Cardiac fibroblast (primary cell): ENCODE measurements around the gene GLG1.
A peak's percentile ranks its signal among the peaks of the same experiment; 100 is the strongest.
"Not testable (repeated sequence)": the region's sequence is repeated elsewhere in the genome, so short reads cannot be mapped to it uniquely, and the experiment has no call there.

ENCODE experiments used
- DNase-seq, 2 donors: peaks; one replicate each; pipeline versions ENCODE4 v3.0.0 to v3.0.0-alpha.2; 2010; ENCODE audit warnings: low read depth in 2 of 2
- H3K4me3 ChIP-seq, 2 donors: replicated peaks in 1 of 2; 1 replicate in 1 of 2; 2 replicates in 1 of 2; pipeline ENCODE4 v1.5.1; 2011; ENCODE audit warnings: low read depth in 2 of 2, low read length in 2 of 2, mild to moderate bottlenecking in 2 of 2, moderate library complexity in 1 of 2
- CTCF ChIP-seq: IDR thresholded peaks from one replicate; pipeline ENCODE4 v1.5.1; 2011; ENCODE audit warnings: low read depth, mild to moderate bottlenecking, low read length, inconsistent platforms

GLG1 gene

GRCh38 chr16:74447578-74447977, 159.3 kb downstream of the GLG1 start:
- no peak for DNase-seq
- no peak for TF ChIP-seq CTCF
- H3K4me3 ChIP-seq: no peak overlapping the region

GRCh38 chr16:74446866-74447265, 160.0 kb downstream of the GLG1 start:
- no peak for DNase-seq
- no peak overlapping the region for H3K4me3 ChIP-seq
- TF ChIP-seq CTCF: no peak

- H3K4me3 ChIP-seq, DNase-seq: not testable (repeated sequence)
Measured at GRCh38 chr16:74443624-74444346, 163.1 kb downstream of the GLG1 start.

GRCh38 chr16:74439685-74440084, 167.2 kb downstream of the GLG1 start:
- no peak overlapping the region for H3K4me3 ChIP-seq
- TF ChIP-seq CTCF: no peak
- DNase-seq: no peak

GRCh38 chr16:74438492-74438979, 168.4 kb downstream of the GLG1 start:
- DNase-seq: no peak
- TF ChIP-seq CTCF: no peak

GRCh38 chr16:74431516-74431915, 175.4 kb downstream of the GLG1 start:
- no peak for DNase-seq
- no peak for TF ChIP-seq CTCF
- H3K4me3 ChIP-seq: no peak overlapping the region

More at GRCh38 chr16:74438492-74438979, 168.4 kb downstream of the GLG1 start:
- no peak overlapping the region for H3K4me3 ChIP-seq

GRCh38 chr16:74430036-74430712, 176.7 kb downstream of the GLG1 start:
- TF ChIP-seq CTCF: peak; percentile 53

GRCh38 chr16:74428493-74428892, 178.4 kb downstream of the GLG1 start:
- not testable (repeated sequence) for H3K4me3 ChIP-seq, DNase-seq

More at GRCh38 chr16:74430036-74430712, 176.7 kb downstream of the GLG1 start:
- H3K4me3 ChIP-seq: not testable (repeated sequence)
- DNase-seq: peak; percentile 33 to 52

GRCh38 chr16:74425751-74426150, 181.2 kb downstream of the GLG1 start:
- not testable (repeated sequence) for H3K4me3 ChIP-seq, DNase-seq

- not testable (repeated sequence) for DNase-seq, H3K4me3 ChIP-seq
Measured at GRCh38 chr16:74423721-74424120, 183.2 kb downstream of the GLG1 start.

- not testable (repeated sequence) for DNase-seq, H3K4me3 ChIP-seq
Measured at GRCh38 chr16:74422086-74422485, 184.8 kb downstream of the GLG1 start.
